LNCAP (cell line): ENCODE results near the gene MYO7A.

Experiments
- TF ChIP-seq, protein P1 (sequence below): fragments of 450-650 bp; IDR thresholded peaks from 2 replicates; pipeline ENCODE4 v1.5.1; 2017; ENCODE audit warnings: mild to moderate bottlenecking

Gene MYO7A

DNA sequence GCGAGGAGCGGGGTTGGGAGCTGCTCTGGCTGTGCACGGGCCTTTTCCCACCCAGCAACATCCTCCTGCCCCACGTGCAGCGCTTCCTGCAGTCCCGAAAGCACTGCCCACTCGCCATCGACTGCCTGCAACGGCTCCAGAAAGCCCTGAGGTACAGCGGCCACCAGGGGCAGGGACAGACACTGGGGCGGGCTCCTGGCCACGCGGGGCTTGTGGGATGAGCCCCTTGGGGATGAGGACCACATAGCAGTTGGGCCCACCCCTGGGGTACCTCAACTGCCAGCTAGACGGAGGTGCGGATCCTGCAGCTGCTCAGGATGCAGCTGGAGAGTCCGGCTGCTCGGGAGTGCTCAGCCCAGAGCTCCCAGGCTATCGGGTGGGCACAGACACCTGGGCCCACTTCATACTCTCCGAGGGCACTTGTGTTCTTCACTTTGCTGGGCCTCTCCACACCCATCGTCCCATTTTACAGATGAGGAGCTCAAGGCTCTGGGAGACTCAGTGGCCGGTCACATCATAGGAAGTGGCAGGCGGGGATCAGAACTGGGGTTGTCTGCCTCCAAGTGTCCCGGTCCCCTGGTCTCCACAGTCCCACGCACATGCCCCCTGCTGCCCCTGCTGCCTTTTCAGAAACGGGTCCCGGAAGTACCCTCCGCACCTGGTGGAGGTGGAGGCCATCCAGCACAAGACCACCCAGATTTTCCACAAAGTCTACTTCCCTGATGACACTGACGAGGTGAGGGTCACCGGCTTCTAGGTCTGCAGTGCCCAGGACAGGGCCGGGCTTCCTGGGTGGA lies 77.6 kb downstream of the MYO7A start:
- TF ChIP-seq, protein P1, sequence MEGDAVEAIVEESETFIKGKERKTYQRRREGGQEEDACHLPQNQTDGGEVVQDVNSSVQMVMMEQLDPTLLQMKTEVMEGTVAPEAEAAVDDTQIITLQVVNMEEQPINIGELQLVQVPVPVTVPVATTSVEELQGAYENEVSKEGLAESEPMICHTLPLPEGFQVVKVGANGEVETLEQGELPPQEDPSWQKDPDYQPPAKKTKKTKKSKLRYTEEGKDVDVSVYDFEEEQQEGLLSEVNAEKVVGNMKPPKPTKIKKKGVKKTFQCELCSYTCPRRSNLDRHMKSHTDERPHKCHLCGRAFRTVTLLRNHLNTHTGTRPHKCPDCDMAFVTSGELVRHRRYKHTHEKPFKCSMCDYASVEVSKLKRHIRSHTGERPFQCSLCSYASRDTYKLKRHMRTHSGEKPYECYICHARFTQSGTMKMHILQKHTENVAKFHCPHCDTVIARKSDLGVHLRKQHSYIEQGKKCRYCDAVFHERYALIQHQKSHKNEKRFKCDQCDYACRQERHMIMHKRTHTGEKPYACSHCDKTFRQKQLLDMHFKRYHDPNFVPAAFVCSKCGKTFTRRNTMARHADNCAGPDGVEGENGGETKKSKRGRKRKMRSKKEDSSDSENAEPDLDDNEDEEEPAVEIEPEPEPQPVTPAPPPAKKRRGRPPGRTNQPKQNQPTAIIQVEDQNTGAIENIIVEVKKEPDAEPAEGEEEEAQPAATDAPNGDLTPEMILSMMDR, result no peak

DNA sequence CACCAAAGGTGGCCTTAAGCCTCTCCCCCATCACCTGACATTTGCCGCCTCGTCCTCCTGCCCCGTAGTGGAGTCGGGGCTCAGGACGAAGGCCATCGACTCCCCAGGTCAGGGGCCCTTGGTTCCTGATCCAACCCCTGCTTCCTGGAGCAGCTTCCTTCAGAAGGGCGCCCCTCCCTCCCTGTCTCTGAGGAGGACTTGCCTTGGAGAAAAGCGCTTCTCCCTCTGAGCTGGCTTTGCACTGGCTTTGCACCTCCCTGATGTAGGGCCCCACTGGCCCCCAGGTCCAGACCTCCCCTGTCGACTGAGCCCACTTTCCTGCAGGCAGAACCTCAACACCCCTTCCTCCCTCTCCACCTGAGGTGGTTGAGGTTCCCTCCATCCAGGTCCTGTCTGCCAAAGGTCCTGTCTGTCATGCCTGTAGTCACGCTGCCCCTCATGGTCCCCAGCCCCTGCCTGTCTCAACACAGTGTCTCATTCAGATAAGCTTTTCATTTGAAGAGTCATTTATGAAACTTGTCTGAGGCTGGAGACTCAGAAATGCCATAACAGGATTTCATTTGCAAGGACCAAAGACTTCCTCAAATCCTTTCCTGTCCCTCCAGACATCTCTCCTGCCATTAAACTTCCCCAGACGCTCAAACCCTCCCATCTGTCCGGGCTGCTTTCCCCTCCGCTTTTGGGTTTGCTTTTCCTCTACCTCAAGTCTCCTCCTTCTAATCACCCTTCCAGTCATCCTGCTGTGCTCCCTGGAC lies 78.4 kb downstream of the MYO7A start:
- TF ChIP-seq, protein P1, result no peak

DNA sequence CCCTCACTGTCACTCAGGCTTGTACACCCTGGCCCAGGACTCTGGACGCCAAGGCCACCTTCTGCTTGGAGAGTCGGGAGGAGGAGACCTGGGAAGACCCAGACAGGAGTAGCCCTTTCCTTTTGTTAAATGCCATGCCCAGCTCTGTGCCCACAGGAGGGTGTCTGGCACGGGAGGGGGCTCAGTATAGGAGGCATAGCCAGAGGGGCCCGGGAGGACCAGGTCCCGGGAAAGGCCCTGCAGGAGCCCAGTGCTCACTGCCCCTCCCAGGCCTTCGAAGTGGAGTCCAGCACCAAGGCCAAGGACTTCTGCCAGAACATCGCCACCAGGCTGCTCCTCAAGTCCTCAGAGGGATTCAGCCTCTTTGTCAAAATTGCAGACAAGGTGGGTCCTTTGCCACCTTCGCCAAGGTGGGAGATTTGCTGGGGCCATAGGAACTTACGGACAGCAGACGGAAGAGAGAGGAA lies 79.0 kb downstream of the MYO7A start:
- TF ChIP-seq, protein P1, result no peak

- TF ChIP-seq, protein P1, result no peak
Observed at GRCh38 chr11:77207618-77208313, 79.7 kb downstream of the MYO7A start.

DNA sequence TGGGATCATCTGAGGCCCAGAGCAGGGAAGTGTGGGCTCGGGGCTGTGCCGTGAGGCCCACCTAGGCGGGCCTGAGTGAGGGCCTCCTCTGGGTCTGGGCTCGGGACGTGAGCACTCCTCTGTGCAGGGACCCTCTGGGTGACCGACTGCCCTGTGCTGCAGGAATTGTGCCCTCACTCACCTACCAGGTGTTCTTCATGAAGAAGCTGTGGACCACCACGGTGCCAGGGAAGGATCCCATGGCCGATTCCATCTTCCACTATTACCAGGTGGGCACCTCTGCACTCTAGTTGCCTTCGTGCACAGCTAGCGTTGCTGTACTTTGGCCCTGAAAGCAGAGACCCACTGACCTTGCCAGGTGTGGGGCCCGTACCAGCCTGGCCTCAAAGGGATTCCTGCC lies 80.5 kb downstream of the MYO7A start:
- TF ChIP-seq, protein P1, result no peak

DNA sequence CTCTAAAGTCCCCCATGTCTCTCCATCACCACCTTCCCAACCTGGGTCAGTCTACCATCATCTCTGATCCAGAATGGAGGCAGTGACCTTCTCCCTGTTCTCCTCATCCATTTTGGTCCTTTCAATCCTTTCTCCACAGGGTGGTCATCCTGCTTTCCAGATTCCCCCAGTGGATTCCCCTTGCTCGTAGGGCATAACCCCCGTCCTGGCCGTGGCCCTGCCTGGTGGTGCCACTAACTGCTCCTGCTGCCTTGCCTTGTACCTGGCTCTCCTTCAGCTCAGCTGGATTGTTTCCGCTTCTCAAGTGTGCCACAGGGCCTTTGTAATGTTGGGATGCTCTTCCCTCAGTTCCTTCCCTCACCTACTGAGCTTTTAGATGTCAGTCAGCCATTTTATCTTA lies 81.6 kb downstream of the MYO7A start:
- TF ChIP-seq, protein P1, result no peak

- TF ChIP-seq, protein P1, result no peak
Observed at GRCh38 chr11:77211040-77211451, 83.0 kb downstream of the MYO7A start.
